ENCODE data around the gene FOXP1. TPM values are rescaled to one million over a fixed set of nuclear protein-coding genes. Genes with fewer than 3 reads are reported as not detected.

FOXP1 gene
- total RNA-seq, 2 donors from 2014 or later: 377 to 395 TPM

DNA sequence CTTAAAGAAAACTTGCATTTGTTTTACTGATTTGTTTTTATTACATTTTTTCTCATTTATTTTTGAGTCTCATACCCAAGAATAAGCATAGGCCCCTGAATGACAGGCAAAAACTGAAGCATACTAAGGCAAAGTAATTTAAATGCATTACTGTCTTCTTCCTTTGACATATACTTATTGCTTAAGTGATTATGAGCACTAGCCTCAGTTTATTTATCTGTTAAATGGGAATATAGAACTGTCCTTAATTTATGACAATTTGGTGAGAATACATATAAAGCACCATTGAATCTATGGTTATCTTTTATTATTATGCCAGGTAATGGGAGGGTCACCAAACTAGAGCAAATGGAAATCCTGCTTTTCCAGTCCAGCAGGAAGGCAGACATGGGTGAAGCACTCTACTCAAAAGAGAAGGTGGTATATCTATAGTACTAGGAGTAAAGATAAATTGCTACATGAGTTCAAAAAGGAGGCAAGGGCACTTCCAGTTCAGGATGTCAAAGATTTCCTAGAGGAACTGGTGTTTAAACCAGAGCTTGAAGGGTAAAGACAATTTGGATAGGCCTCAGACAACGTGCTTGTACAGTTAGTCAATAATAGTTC is 435.0 kb downstream of the FOXP1 start:
- Mint-ChIP-seq H3K4me1 (peaks cover 27% of the 10 kb centered on the region), H3K27me3 (no peaks in the 10 kb centered on the region), H3K4me3 (no peak overlapping the region), H3K36me3 (ENCODE audit: low read depth) (peaks cover 4% of the 10 kb centered on the region), H3K27ac (no peak overlapping the region)
- no peaks in the 10 kb centered on the region for H3K9me3 ChIP-seq (ENCODE audit: control insufficient read depth, low read length, poor library complexity, severe bottlenecking)
- DNase-seq: no peak
- ATAC-seq: no peak

- ATAC-seq (no peak), DNase-seq (no peak)
- Mint-ChIP-seq H3K4me1 (peaks cover 34% of the 10 kb centered on the region), H3K27ac (peak overlapping the region; percentile 70), H3K27me3 (no peaks in the 10 kb centered on the region), H3K36me3 (ENCODE audit: low read depth) (peaks cover 4% of the 10 kb centered on the region), H3K4me3 (no peak overlapping the region)
- H3K9me3 ChIP-seq (ENCODE audit: control insufficient read depth, low read length, poor library complexity, severe bottlenecking): no peaks in the 10 kb centered on the region
Observed at GRCh38 chr3:71146673-71147072, 436.9 kb downstream of the FOXP1 start.

DNA sequence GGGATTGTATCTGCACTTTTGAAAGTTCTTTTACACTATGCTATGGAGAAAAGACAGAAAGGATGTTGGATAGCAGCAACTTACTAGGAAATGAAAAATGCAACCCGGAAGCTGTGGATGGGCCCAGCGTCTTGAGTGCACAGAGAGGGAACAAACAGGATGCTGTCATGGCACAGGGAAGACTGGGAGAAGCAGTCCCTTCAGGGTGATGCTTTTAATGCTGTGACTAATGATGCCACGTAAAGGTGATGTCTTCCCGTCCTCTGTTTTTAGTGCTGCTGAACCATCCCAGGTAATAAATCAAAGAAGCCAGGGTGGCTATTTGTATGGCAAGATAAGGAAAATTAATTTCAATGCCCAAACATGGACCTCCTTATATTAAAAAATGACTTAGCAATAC is 437.6 kb downstream of the FOXP1 start:
- Mint-ChIP-seq H3K36me3 (ENCODE audit: low read depth) (peaks cover 4% of the 10 kb centered on the region), H3K27ac (peak overlapping the region; percentile 70), H3K4me1 (peaks cover 30% of the 10 kb centered on the region), H3K27me3 (no peaks in the 10 kb centered on the region), H3K4me3 (no peak overlapping the region)
- no peak for DNase-seq
- ATAC-seq: no peak
- no peaks in the 10 kb centered on the region for H3K9me3 ChIP-seq (ENCODE audit: control insufficient read depth, low read length, poor library complexity, severe bottlenecking)

GRCh38 chr3:71144525-71145253 is 438.8 kb downstream of the FOXP1 start:
- no peak overlapping the region for H3K4me3 Mint-ChIP-seq
- no peak for ATAC-seq
- peaks cover 4% of the 10 kb centered on the region for H3K36me3 Mint-ChIP-seq (ENCODE audit: low read depth)
- no peak for DNase-seq
- no peaks in the 10 kb centered on the region for H3K9me3 ChIP-seq (ENCODE audit: control insufficient read depth, low read length, poor library complexity, severe bottlenecking)
- H3K27me3 Mint-ChIP-seq: no peaks in the 10 kb centered on the region
- peak overlapping the region; percentile 51 for H3K27ac Mint-ChIP-seq
- peaks cover 27% of the 10 kb centered on the region for H3K4me1 Mint-ChIP-seq

- Mint-ChIP-seq H3K27ac (peak overlapping the region; percentile 51), H3K4me1 (peaks cover 24% of the 10 kb centered on the region), H3K4me3 (no peak overlapping the region), H3K36me3 (ENCODE audit: low read depth) (peaks cover 4% of the 10 kb centered on the region), H3K27me3 (no peaks in the 10 kb centered on the region)
- no peaks in the 10 kb centered on the region for H3K9me3 ChIP-seq (ENCODE audit: control insufficient read depth, low read length, poor library complexity, severe bottlenecking)
- ATAC-seq: no peak
- DNase-seq: no peak
Observed at GRCh38 chr3:71143493-71143892, 440.0 kb downstream of the FOXP1 start.

DNA sequence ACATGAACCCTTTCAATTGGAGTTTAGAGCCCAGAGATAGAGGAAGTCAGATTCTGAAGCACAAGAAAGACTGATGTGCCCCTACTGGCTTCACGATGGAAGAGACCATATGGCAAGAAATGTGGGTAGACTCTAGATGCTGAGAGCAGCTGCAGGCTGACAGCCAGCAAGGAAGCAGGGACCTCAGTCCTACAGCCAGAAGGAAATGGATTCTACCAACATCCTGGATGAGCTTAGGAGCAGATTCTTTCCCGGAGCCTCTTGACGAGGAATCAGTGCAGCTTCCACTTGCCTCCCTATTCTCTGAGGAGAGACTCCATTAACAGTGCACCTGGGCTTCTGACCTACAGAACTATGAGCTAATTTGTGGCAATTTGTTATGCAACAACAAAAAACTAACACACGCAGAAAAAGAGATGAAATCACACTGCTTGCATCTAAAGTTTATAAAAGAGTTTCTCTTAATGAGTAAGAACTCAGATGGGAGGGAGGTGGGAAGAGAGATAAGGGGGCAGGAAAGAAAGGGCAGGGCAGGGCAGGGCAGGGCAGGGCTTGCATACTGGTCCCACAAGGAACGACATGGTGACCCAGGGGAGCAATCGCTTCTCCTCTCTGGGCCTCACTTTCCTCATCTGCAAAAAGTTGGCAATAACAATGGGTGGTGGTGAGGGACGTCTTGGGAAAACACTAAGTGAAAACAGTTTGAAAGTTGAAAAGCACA is 440.9 kb downstream of the FOXP1 start:
- H3K27ac Mint-ChIP-seq: peak overlapping the region; percentile 12
- no peak for DNase-seq
- peaks cover 24% of the 10 kb centered on the region for H3K4me1 Mint-ChIP-seq
- no peak overlapping the region for H3K4me3 Mint-ChIP-seq
- H3K27me3 Mint-ChIP-seq: no peaks in the 10 kb centered on the region
- no peaks in the 10 kb centered on the region for H3K9me3 ChIP-seq (ENCODE audit: control insufficient read depth, low read length, poor library complexity, severe bottlenecking)
- peak; percentile 44 for ATAC-seq
- H3K36me3 Mint-ChIP-seq (ENCODE audit: low read depth): peaks cover 4% of the 10 kb centered on the region

- Mint-ChIP-seq H3K36me3 (ENCODE audit: low read depth) (no peaks in the 10 kb centered on the region), H3K4me3 (no peak overlapping the region), H3K4me1 (peaks cover 29% of the 10 kb centered on the region), H3K27ac (peak overlapping the region; percentile 12), H3K27me3 (no peaks in the 10 kb centered on the region)
- no peaks in the 10 kb centered on the region for H3K9me3 ChIP-seq (ENCODE audit: control insufficient read depth, low read length, poor library complexity, severe bottlenecking)
- no peak for ATAC-seq
- DNase-seq: no peak
Observed at GRCh38 chr3:71140477-71140876, 443.1 kb downstream of the FOXP1 start.

GRCh38 chr3:71139496-71139895 is 444.0 kb downstream of the FOXP1 start:
- peaks cover 32% of the 10 kb centered on the region for H3K4me1 Mint-ChIP-seq

DNA sequence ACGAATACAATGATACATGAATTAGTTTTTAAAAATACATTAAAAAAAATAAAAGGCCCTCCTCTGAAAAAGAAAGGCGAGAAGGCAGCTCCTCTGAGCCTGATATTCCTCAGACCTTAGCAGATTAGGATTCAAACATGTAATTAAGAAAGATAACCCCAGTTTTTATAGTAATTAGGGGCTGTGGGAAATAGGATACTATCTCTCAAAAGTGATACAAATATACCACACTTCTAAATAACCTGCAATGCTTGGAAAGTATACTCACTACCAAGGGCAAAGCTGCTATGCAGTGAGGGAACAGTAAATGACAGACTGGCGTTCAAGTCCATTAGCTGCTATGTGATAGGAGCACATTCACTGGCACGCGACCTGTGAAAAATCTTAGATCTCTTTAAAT is 445.1 kb downstream of the FOXP1 start:
- H3K9me3 ChIP-seq (ENCODE audit: control insufficient read depth, low read length, poor library complexity, severe bottlenecking): no peaks in the 10 kb centered on the region
- DNase-seq (no peak), ATAC-seq (no peak)
- peaks cover 32% of the 10 kb centered on the region for H3K4me1 Mint-ChIP-seq
- no peak overlapping the region for H3K27ac Mint-ChIP-seq
- peaks cover 2% of the 10 kb centered on the region for H3K36me3 Mint-ChIP-seq (ENCODE audit: low read depth)
- no peak overlapping the region for H3K4me3 Mint-ChIP-seq
- H3K27me3 Mint-ChIP-seq: no peaks in the 10 kb centered on the region

More at GRCh38 chr3:71139496-71139895, 444.0 kb downstream of the FOXP1 start:
- no peak for DNase-seq
- Mint-ChIP-seq H3K36me3 (ENCODE audit: low read depth) (no peaks in the 10 kb centered on the region), H3K4me3 (no peak overlapping the region), H3K27ac (peak overlapping the region; percentile 21), H3K27me3 (no peaks in the 10 kb centered on the region)
- no peak for ATAC-seq
- no peaks in the 10 kb centered on the region for H3K9me3 ChIP-seq (ENCODE audit: control insufficient read depth, low read length, poor library complexity, severe bottlenecking)

DNA sequence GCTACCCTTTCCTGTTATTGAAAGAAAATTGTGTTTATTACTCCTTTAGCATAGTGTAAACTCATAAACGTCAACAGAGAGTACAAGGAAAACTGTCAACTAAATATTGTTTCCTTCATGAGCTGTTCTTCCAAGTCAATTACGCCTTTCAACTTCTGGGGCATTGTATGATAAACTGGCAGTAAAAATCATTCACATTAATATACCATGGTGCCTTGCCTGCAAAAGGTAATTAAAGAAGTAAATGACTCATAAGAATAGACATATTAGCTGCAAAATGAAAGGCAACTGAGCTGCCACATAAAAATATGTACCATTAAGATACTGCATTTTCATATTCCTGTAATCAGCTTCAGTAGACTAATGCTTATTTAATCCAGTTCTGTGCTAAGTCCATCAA is 447.3 kb downstream of the FOXP1 start:
- Mint-ChIP-seq H3K4me3 (no peak overlapping the region), H3K36me3 (ENCODE audit: low read depth) (peaks cover 2% of the 10 kb centered on the region), H3K27ac (no peak overlapping the region), H3K4me1 (peaks cover 38% of the 10 kb centered on the region), H3K27me3 (no peaks in the 10 kb centered on the region)
- H3K9me3 ChIP-seq (ENCODE audit: control insufficient read depth, low read length, poor library complexity, severe bottlenecking): no peaks in the 10 kb centered on the region
- ATAC-seq: no peak
- DNase-seq: no peak

GRCh38 chr3:71135373-71136088 is 448.0 kb downstream of the FOXP1 start:
- no peak for ATAC-seq
- H3K9me3 ChIP-seq (ENCODE audit: control insufficient read depth, low read length, poor library complexity, severe bottlenecking): no peaks in the 10 kb centered on the region
- peaks cover 2% of the 10 kb centered on the region for H3K36me3 Mint-ChIP-seq (ENCODE audit: low read depth)
- no peak overlapping the region for H3K4me3 Mint-ChIP-seq
- H3K27me3 Mint-ChIP-seq: no peaks in the 10 kb centered on the region
- DNase-seq: no peak
- peak overlapping the region; percentile 100 for H3K27ac Mint-ChIP-seq
- peaks cover 43% of the 10 kb centered on the region for H3K4me1 Mint-ChIP-seq

DNA sequence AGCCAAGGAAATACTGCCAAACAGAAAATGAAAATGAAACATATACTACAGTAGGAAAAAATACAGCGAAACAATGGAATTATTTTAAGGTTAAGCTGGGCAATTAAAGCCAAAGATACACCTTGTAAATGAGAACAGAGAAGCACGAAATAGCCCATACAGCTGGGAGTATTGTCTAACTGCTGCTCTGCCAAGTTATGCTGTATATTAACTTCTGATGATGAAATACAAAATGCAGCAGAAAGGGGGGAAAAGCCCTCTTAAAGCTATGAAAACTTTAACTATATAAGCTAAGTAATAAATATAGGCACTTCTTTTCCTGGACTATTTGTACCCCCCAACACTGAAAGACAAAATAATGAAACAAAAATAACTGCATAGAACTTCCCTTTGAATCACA is 449.0 kb downstream of the FOXP1 start:
- H3K4me1 Mint-ChIP-seq: peaks cover 50% of the 10 kb centered on the region
- H3K4me3 Mint-ChIP-seq: peak overlapping the region; percentile 69
- ATAC-seq: no peak
- no peaks in the 10 kb centered on the region for H3K9me3 ChIP-seq (ENCODE audit: control insufficient read depth, low read length, poor library complexity, severe bottlenecking)
- H3K27ac Mint-ChIP-seq: peak overlapping the region; percentile 100
- peaks cover 7% of the 10 kb centered on the region for H3K36me3 Mint-ChIP-seq (ENCODE audit: low read depth)
- H3K27me3 Mint-ChIP-seq: no peaks in the 10 kb centered on the region
- DNase-seq: no peak

DNA sequence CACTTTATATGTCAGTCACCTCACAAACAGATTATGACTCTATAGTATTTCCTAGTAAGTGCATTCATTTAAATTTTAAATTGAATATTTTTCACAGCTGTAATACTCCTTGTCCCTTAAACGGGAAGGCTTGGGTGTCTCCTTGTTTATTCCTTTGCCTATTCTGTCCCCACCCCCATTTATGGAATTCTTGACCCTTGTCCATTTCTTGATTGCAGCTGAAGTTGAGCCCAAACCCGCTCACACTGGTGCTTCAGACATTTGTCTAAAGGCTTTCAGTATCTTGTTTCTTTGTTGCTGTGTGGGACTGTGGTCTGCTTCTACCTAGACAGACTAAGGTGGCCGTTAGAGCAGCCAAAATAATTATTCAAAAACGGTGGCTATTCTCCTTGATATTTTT is 449.7 kb downstream of the FOXP1 start:
- no peaks in the 10 kb centered on the region for H3K9me3 ChIP-seq (ENCODE audit: control insufficient read depth, low read length, poor library complexity, severe bottlenecking)
- H3K27me3 Mint-ChIP-seq: no peaks in the 10 kb centered on the region
- peaks cover 9% of the 10 kb centered on the region for H3K36me3 Mint-ChIP-seq (ENCODE audit: low read depth)
- H3K4me3 Mint-ChIP-seq: peak overlapping the region; percentile 69
- no peak for ATAC-seq
- H3K4me1 Mint-ChIP-seq: peaks cover 55% of the 10 kb centered on the region
- H3K27ac Mint-ChIP-seq: peak overlapping the region; percentile 100
- no peak for DNase-seq
